HepG2 (cell line): ENCODE results near the gene UBE2O. TPM values are rescaled to one million over a fixed set of nuclear protein-coding genes. Genes with fewer than 3 reads are reported as not detected.

Experiments
- ATF7 ChIP-seq, 2 experiments: fragments of 450-650 bp in 1 of 2; sonication (generic) in 1 of 2; formaldehyde crosslinking in 1 of 2; IDR thresholded peaks; 2 replicates each; pipeline versions ENCODE4 v1.4.0 to v1.6.1; 2016 to 2020; ENCODE audit warnings: antibody characterized with exemption in 1 of 2, mild to moderate bottlenecking in 1 of 2, missing genetic modification reagents in 1 of 2
- FOXK1 ChIP-seq: sonication (generic); formaldehyde crosslinking; IDR thresholded peaks from 2 replicates; pipeline ENCODE4 v1.4.0; 2020; ENCODE audit warnings: low read depth, missing genetic modification reagents, borderline replicate concordance
- HMGA1 ChIP-seq: sonication (generic); formaldehyde crosslinking; conservative IDR thresholded peaks from 2 replicates; pipeline ENCODE4 v1.4.0; 2020; ENCODE audit warnings: missing genetic modification reagents
- ISL2 ChIP-seq: sonication (generic); formaldehyde crosslinking; IDR thresholded peaks from 2 replicates; pipeline ENCODE4 v1.5.0; 2020; ENCODE audit warnings: missing genetic modification reagents
- KAT8 ChIP-seq: IDR thresholded peaks from 2 replicates; pipeline ENCODE4 v1.6.1; 2016; ENCODE audit warnings: missing genetic modification reagents, missing compliant biosample characterization
- MBD4 ChIP-seq: IDR thresholded peaks from 2 replicates; pipeline ENCODE4 v1.6.1; 2012; ENCODE audit warnings: low read length, inconsistent platforms, borderline replicate concordance
- MIER3 ChIP-seq: IDR thresholded peaks from 2 replicates; pipeline ENCODE4 v1.6.1; 2016; ENCODE audit warnings: missing compliant biosample characterization, borderline replicate concordance
- SMAD1 ChIP-seq: sonication (generic); formaldehyde crosslinking; IDR thresholded peaks from 2 replicates; pipeline ENCODE4 v1.4.0; 2020; ENCODE audit warnings: missing genetic modification reagents, low read depth, mild to moderate bottlenecking, borderline replicate concordance
- TAF15 ChIP-seq: fragments of 200-400 bp; formaldehyde crosslinking; IDR thresholded peaks from one replicate; pipeline ENCODE4 v1.6.1; 2018; ENCODE audit warnings: mild to moderate bottlenecking, low read depth, low read length; ENCODE audit not compliant: poor library complexity, severe bottlenecking
- WIZ ChIP-seq: sonication (generic); formaldehyde crosslinking; IDR thresholded peaks from 2 replicates; pipeline ENCODE4 v1.5.1; 2020; ENCODE audit warnings: mild to moderate bottlenecking, missing genetic modification reagents
- ZFP36L1 ChIP-seq: sonication (generic); formaldehyde crosslinking; IDR thresholded peaks from 2 replicates; pipeline ENCODE4 v1.8.0; 2022; ENCODE audit warnings: mild to moderate bottlenecking, missing genetic modification reagents, moderate library complexity
- ZNF136 ChIP-seq: sonication (generic); formaldehyde crosslinking; IDR thresholded peaks from 2 replicates; pipeline ENCODE4 v1.8.1; 2022; ENCODE audit warnings: low read depth, mild to moderate bottlenecking, moderate library complexity, missing genetic modification reagents
- ZNF180 ChIP-seq: sonication (generic); formaldehyde crosslinking; IDR thresholded peaks from 2 replicates; pipeline ENCODE4 v1.4.0; 2020; ENCODE audit warnings: low read depth, missing genetic modification reagents, borderline replicate concordance
- ZNF7 ChIP-seq: IDR thresholded peaks from 2 replicates; pipeline ENCODE4 v1.6.1; 2016; ENCODE audit warnings: missing biosample characterization, missing genetic modification reagents
- ZNF788 ChIP-seq: sonication (generic); formaldehyde crosslinking; IDR thresholded peaks from 2 replicates; pipeline ENCODE4 v1.5.0; 2020; ENCODE audit warnings: mild to moderate bottlenecking, missing genetic modification reagents, borderline replicate concordance
- ZNF839 ChIP-seq: sonication (generic); formaldehyde crosslinking; IDR thresholded peaks from 2 replicates; pipeline ENCODE4 v1.4.0; 2020; ENCODE audit warnings: missing genetic modification reagents, mild to moderate bottlenecking, borderline replicate concordance
- ZSCAN12 ChIP-seq: sonication (generic); formaldehyde crosslinking; IDR thresholded peaks from 2 replicates; pipeline ENCODE4 v1.9.0; 2021; ENCODE audit warnings: mild to moderate bottlenecking, missing genetic modification reagents
- ZSCAN25 ChIP-seq: sonication (generic); formaldehyde crosslinking; IDR thresholded peaks from 2 replicates; pipeline ENCODE4 v1.8.0; 2022; ENCODE audit warnings: mild to moderate bottlenecking, missing genetic modification reagents
- polyA plus RNA-seq, 8 experiments: library from polyadenylated mRNA; depleted of rRNA in 3 of 8; stranded (reverse) in 7 of 8; unstranded in 1 of 8; fragments of >200 nt; fragmentation: Illumina TruSeq in 4 of 8; extraction: Trizol in 4 of 8; gene quantifications; 2 replicates each; pipeline versions ENCODE4 v1.2.1 to v1.2.3, GENCODE V29; 2011 to 2016; ENCODE audit warnings: low read depth in 4 of 8, missing spikeins in 1 of 8, mixed read lengths in 1 of 8; ENCODE audit not compliant: insufficient read depth in 1 of 8
- total RNA-seq, 5 experiments: library from RNA; depleted of rRNA; stranded (reverse); fragments of >200 nt; fragmentation: Illumina TruSeq; extraction: Trizol; gene quantifications; 2 replicates each; pipeline ENCODE4 v1.2.3, GENCODE V29; 2016; ENCODE audit warnings: low read depth in 1 of 5
- TF ChIP-seq, protein P1 (sequence below): sonication (generic); formaldehyde crosslinking; IDR thresholded peaks from 2 replicates; pipeline ENCODE4 v1.4.0; 2020; ENCODE audit warnings: low read depth, mild to moderate bottlenecking, missing genetic modification reagents
- TF ChIP-seq, protein P2 (sequence below): sonication (generic); formaldehyde crosslinking; IDR thresholded peaks from 2 replicates; pipeline ENCODE4 v1.8.0; 2022; ENCODE audit warnings: mild to moderate bottlenecking, missing genetic modification reagents, moderate library complexity
- TF ChIP-seq, protein P3 (sequence below): sonication (generic); formaldehyde crosslinking; IDR thresholded peaks from 2 replicates; pipeline ENCODE4 v1.4.0; 2020; ENCODE audit warnings: missing genetic modification reagents, borderline replicate concordance
- TF ChIP-seq, protein P4 (sequence below): sonication (generic); formaldehyde crosslinking; IDR thresholded peaks from 2 replicates; pipeline ENCODE4 v1.5.0; 2020; ENCODE audit warnings: missing genetic modification reagents, mild to moderate bottlenecking, borderline replicate concordance
- TF ChIP-seq, protein P5 (sequence below): sonication (generic); IDR thresholded peaks from 2 replicates; pipeline ENCODE4 v1.6.1; 2016; ENCODE audit warnings: low read depth, borderline replicate concordance

The UBE2O gene
- total and polyA plus RNA-seq, 2 of the 13 experiments (the other 11 are each of a cell fraction or from before 2014, with no cell fraction given) = 21.5 to 23.5 TPM

DNA sequence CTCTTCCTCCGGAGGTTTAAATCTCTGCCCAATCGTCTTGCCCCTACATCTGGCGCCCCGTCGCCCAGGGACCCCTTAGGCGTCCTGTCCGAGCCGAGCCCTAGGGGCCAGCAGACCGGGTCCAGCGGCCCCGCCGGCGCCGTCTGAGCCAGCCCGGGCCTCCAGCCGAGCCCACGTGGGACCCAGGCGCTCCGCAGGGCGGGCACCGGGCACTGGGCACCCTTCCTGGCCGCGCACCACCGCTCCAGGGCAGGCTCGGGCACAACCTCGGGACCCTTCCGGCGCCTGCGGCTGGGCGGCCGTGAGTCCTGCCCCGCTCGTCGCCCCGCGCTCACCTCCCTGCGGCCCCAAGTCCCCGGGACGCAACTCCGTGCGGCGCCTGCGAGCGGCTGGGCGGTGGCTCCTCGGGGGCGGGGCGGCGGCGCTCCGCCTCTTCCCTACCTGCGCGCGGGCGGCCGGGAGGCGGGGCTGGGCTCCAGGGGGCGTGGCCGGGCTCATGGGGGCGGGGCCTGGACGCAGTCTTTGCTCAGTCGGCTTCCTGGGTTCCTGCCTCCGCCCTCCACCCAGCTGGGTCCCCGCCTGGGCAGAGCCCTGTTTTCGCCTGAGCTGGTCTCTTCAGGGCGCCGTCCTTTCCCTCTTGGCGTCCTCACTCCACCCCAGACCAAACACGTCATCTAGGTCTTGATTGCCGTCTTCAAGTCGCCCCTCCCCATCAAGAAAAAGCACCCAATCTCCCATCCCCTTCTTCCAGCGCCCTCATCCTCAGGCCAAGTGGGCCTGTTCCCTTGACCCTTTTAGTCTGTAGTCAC is 48.3 kb upstream of the UBE2O start, which contains the start of gene RHBDF2 (continued):
- TF ChIP-seq, protein P1, sequence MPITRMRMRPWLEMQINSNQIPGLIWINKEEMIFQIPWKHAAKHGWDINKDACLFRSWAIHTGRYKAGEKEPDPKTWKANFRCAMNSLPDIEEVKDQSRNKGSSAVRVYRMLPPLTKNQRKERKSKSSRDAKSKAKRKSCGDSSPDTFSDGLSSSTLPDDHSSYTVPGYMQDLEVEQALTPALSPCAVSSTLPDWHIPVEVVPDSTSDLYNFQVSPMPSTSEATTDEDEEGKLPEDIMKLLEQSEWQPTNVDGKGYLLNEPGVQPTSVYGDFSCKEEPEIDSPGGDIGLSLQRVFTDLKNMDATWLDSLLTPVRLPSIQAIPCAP = no peak
- TF ChIP-seq, protein P2, sequence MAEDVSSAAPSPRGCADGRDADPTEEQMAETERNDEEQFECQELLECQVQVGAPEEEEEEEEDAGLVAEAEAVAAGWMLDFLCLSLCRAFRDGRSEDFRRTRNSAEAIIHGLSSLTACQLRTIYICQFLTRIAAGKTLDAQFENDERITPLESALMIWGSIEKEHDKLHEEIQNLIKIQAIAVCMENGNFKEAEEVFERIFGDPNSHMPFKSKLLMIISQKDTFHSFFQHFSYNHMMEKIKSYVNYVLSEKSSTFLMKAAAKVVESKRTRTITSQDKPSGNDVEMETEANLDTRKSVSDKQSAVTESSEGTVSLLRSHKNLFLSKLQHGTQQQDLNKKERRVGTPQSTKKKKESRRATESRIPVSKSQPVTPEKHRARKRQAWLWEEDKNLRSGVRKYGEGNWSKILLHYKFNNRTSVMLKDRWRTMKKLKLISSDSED = no peak
- TF ChIP-seq ZNF136 (0 out of 2 replicates have a peak, but pooled peaks have one; percentile 68), ZNF788 (CRISPR knock-in tag) (peak; percentile 69), MIER3 (CRISPR knock-in tag) (peak; percentile 39; the same call in 1 of the 2 replicates), ZSCAN25 (CRISPR knock-in tag) (peak; percentile 85), ISL2 (CRISPR knock-in tag) (0 out of 2 replicates have a peak, but pooled peaks have one; percentile 8), SMAD1 (CRISPR knock-in tag) (peak; percentile 65; the same call in 1 of the 2 replicates), FOXK1 (CRISPR knock-in tag) (no peak), WIZ (no peak), KAT8 (CRISPR knock-in tag) (peak; percentile 54; the same call in 1 of the 2 replicates), ZNF180 (no peak), ZSCAN12 (CRISPR knock-in tag) (no peak), ATF7 (IDR thresholded peaks at IDR 0.05) (no peak), ATF7 (CRISPR knock-in tag; IDR thresholded peaks at IDR 0.05) (no peak), ZNF839 (CRISPR knock-in tag) (0 out of 2 replicates have a peak, but pooled peaks have one; percentile 24), HMGA1 (no peak), TAF15 (no peak), ZFP36L1 (CRISPR knock-in tag) (peak; percentile 64; the same call in 1 of the 2 replicates), ZNF7 (no peak), MBD4 (no peak)
- TF ChIP-seq, protein P3, sequence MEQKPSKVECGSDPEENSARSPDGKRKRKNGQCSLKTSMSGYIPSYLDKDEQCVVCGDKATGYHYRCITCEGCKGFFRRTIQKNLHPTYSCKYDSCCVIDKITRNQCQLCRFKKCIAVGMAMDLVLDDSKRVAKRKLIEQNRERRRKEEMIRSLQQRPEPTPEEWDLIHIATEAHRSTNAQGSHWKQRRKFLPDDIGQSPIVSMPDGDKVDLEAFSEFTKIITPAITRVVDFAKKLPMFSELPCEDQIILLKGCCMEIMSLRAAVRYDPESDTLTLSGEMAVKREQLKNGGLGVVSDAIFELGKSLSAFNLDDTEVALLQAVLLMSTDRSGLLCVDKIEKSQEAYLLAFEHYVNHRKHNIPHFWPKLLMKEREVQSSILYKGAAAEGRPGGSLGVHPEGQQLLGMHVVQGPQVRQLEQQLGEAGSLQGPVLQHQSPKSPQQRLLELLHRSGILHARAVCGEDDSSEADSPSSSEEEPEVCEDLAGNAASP (CRISPR knock-in tag) = 0 out of 2 replicates have a peak, but pooled peaks have one; percentile 10
- TF ChIP-seq, protein P4, sequence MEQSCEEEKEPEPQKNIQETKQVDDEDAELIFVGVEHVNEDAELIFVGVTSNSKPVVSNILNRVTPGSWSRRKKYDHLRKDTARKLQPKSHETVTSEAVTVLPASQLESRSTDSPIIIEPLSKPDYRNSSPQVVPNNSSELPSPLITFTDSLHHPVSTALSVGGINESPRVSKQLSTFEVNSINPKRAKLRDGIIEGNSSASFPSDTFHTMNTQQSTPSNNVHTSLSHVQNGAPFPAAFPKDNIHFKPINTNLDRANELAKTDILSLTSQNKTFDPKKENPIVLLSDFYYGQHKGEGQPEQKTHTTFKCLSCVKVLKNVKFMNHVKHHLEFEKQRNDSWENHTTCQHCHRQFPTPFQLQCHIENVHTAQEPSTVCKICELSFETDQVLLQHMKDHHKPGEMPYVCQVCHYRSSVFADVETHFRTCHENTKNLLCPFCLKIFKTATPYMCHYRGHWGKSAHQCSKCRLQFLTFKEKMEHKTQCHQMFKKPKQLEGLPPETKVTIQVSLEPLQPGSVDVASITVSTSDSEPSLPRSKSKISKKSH (CRISPR knock-in tag) = no peak; the same call in none of the 2 replicates
- TF ChIP-seq, protein P5, sequence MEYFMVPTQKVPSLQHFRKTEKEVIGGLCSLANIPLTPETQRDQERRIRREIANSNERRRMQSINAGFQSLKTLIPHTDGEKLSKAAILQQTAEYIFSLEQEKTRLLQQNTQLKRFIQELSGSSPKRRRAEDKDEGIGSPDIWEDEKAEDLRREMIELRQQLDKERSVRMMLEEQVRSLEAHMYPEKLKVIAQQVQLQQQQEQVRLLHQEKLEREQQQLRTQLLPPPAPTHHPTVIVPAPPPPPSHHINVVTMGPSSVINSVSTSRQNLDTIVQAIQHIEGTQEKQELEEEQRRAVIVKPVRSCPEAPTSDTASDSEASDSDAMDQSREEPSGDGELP = peak; percentile 90
